ENCODE results near the gene UGT2B17.
"Not testable (repeated sequence)": the region's sequence is repeated elsewhere in the genome, so short reads cannot be mapped to it uniquely, and the experiment has no call there.

- not testable (repeated sequence) for TF ChIP-seq CTCF, POLR2A (IDR thresholded peaks at IDR 0.05)
Observed at GRCh38 chr4:68560364-68561070, 15.6 kb downstream of the UGT2B17 start.
